Astrocyte (in vitro differentiated cells and primary cell): ENCODE measurements around the gene NTN4. TPM values are rescaled to one million over a fixed set of nuclear protein-coding genes. Genes with fewer than 3 reads are reported as not detected.

Experiments used
- DNase-seq: peaks from one replicate; pipeline ENCODE4 v3.0.0-alpha.2; 2010; ENCODE audit warnings: low read depth
- FAIRE-seq: peaks from 2 replicates; lab custom pipeline; 2011; peaks lifted over from hg19 to GRCh38; lab: Jason Lieb, UNC
- H2AFZ ChIP-seq: 2 replicates; pipeline ENCODE4 v1.6.0; 2012; ENCODE audit warnings: low read depth, low read length, inconsistent platforms
- H3K27ac ChIP-seq: 2 replicates; pipeline ENCODE4 v1.5.1; 2011; ENCODE audit warnings: low read depth, low read length, inconsistent platforms
- H3K27me3 ChIP-seq: 2 replicates; pipeline ENCODE4 v1.6.0; 2011; ENCODE audit warnings: low read length, inconsistent platforms; ENCODE audit not compliant: insufficient read depth
- H3K36me3 ChIP-seq: 2 replicates; pipeline ENCODE4 v1.5.1; 2011; ENCODE audit warnings: low read length, inconsistent platforms; ENCODE audit not compliant: insufficient read depth
- H3K4me1 ChIP-seq: 2 replicates; pipeline ENCODE4 v1.5.1; 2011; ENCODE audit warnings: low read length, inconsistent platforms; ENCODE audit not compliant: insufficient read depth
- H3K4me2 ChIP-seq: 2 replicates; pipeline ENCODE4 v1.6.0; 2012; ENCODE audit warnings: low read length, inconsistent platforms
- H3K4me3 ChIP-seq: 2 replicates; pipeline ENCODE4 v1.5.1; 2011; ENCODE audit warnings: low read depth, mild to moderate bottlenecking, low read length, inconsistent platforms; ENCODE audit not compliant: insufficient read depth
- H3K79me2 ChIP-seq: 2 replicates; pipeline ENCODE4 v1.6.0; 2012; ENCODE audit warnings: mild to moderate bottlenecking, low read length, inconsistent platforms; ENCODE audit not compliant: insufficient read depth
- H3K9ac ChIP-seq: 2 replicates; pipeline ENCODE4 v1.6.0; 2012; ENCODE audit warnings: mild to moderate bottlenecking, low read length, inconsistent platforms
- H3K9me3 ChIP-seq: 2 replicates; pipeline ENCODE4 v1.5.1; 2012; ENCODE audit warnings: low read depth, mild to moderate bottlenecking, low read length, inconsistent platforms; ENCODE audit not compliant: insufficient read depth
- H4K20me1 ChIP-seq: 2 replicates; pipeline ENCODE4 v1.6.0; 2012; ENCODE audit warnings: low read length, inconsistent platforms; ENCODE audit not compliant: insufficient read depth
- H3K27ac Mint-ChIP-seq: one replicate; pipeline ENCODE4 v1.8.0; 2021; ENCODE audit warnings: mild to moderate bottlenecking, mixed read lengths; ENCODE audit not compliant: unreplicated experiment
- H3K27me3 Mint-ChIP-seq: one replicate; pipeline ENCODE4 v1.8.0; 2021; ENCODE audit warnings: low read depth, mixed read lengths; ENCODE audit not compliant: unreplicated experiment
- H3K36me3 Mint-ChIP-seq: one replicate; pipeline ENCODE4 v1.8.0; 2021; ENCODE audit warnings: low read depth, mixed read lengths; ENCODE audit not compliant: unreplicated experiment
- H3K4me1 Mint-ChIP-seq: one replicate; pipeline ENCODE4 v1.8.0; 2021; ENCODE audit warnings: low read depth, mixed read lengths; ENCODE audit not compliant: unreplicated experiment
- H3K4me3 Mint-ChIP-seq: one replicate; pipeline ENCODE4 v1.8.0; 2021; ENCODE audit warnings: mild to moderate bottlenecking, moderate library complexity, mixed read lengths; ENCODE audit not compliant: unreplicated experiment
- H3K9me3 Mint-ChIP-seq: one replicate; pipeline ENCODE4 v1.8.0; 2021; ENCODE audit warnings: mild to moderate bottlenecking, mixed read lengths; ENCODE audit not compliant: unreplicated experiment
- EZH2 ChIP-seq: IDR thresholded peaks from 2 replicates; pipeline ENCODE4 v1.6.1; 2012; ENCODE audit warnings: mild to moderate bottlenecking, low read length, inconsistent platforms; ENCODE audit not compliant: insufficient read depth
- total RNA-seq: library from RNA; stranded (reverse); gene quantifications from 2 replicates; pipeline ENCODE4 v1.2.1, GENCODE V29; 2021
- TF ChIP-seq, protein P1 (sequence below): IDR thresholded peaks from 2 replicates; pipeline ENCODE4 v1.5.1; 2011; ENCODE audit warnings: low read depth, mild to moderate bottlenecking, inconsistent platforms, low read length, moderate library complexity; ENCODE audit not compliant: insufficient read depth

Gene NTN4
- total RNA-seq, 1 donor from 2014 or later: 28.9 TPM

- peaks cover under 1% of the 10 kb centered on the region for H3K9me3 Mint-ChIP-seq
- Histone ChIP-seq H3K4me1 (peaks cover 12% of the 10 kb centered on the region), H2AFZ (no peak overlapping the region), H3K4me2 (no peak overlapping the region), H3K36me3 (no peaks in the 10 kb centered on the region), H3K27ac (no peak overlapping the region), H3K4me3 (no peak overlapping the region), H3K27me3 (no peaks in the 10 kb centered on the region), H3K9me3 (no peaks in the 10 kb centered on the region), H4K20me1 (no peaks in the 10 kb centered on the region), H3K9ac (peak overlapping the region; percentile 23), H3K79me2 (no peaks in the 10 kb centered on the region)
- no peak overlapping the region for H3K4me3 Mint-ChIP-seq
- DNase-seq: peak; percentile 31
- no peak overlapping the region for H3K27ac Mint-ChIP-seq
- no peak for FAIRE-seq
- H3K27me3 Mint-ChIP-seq: no peaks in the 10 kb centered on the region
- peaks cover 12% of the 10 kb centered on the region for H3K4me1 Mint-ChIP-seq
- H3K36me3 Mint-ChIP-seq: peaks cover 2% of the 10 kb centered on the region
- TF ChIP-seq, protein P1, sequence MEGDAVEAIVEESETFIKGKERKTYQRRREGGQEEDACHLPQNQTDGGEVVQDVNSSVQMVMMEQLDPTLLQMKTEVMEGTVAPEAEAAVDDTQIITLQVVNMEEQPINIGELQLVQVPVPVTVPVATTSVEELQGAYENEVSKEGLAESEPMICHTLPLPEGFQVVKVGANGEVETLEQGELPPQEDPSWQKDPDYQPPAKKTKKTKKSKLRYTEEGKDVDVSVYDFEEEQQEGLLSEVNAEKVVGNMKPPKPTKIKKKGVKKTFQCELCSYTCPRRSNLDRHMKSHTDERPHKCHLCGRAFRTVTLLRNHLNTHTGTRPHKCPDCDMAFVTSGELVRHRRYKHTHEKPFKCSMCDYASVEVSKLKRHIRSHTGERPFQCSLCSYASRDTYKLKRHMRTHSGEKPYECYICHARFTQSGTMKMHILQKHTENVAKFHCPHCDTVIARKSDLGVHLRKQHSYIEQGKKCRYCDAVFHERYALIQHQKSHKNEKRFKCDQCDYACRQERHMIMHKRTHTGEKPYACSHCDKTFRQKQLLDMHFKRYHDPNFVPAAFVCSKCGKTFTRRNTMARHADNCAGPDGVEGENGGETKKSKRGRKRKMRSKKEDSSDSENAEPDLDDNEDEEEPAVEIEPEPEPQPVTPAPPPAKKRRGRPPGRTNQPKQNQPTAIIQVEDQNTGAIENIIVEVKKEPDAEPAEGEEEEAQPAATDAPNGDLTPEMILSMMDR: no peak
- TF ChIP-seq EZH2: no peak
Measured at GRCh38 chr12:95648990-95649791, 141.4 kb downstream of the NTN4 start.

- Histone ChIP-seq H3K27me3 (no peaks in the 10 kb centered on the region), H3K27ac (peak overlapping the region; percentile 49), H3K9ac (peak overlapping the region; percentile 47), H3K36me3 (no peaks in the 10 kb centered on the region), H3K4me3 (no peak overlapping the region), H4K20me1 (no peaks in the 10 kb centered on the region), H3K79me2 (no peaks in the 10 kb centered on the region), H2AFZ (peak overlapping the region; percentile 54), H3K4me1 (peaks cover 12% of the 10 kb centered on the region), H3K4me2 (peak overlapping the region; percentile 66), H3K9me3 (no peaks in the 10 kb centered on the region)
- FAIRE-seq (no peak), DNase-seq (peak; percentile 79)
- H3K4me1 Mint-ChIP-seq: peaks cover 7% of the 10 kb centered on the region
- peak overlapping the region; percentile 18 for H3K27ac Mint-ChIP-seq
- H3K4me3 Mint-ChIP-seq: no peak overlapping the region
- H3K9me3 Mint-ChIP-seq: peaks cover under 1% of the 10 kb centered on the region
- H3K36me3 Mint-ChIP-seq: no peaks in the 10 kb centered on the region
- peaks cover 2% of the 10 kb centered on the region for H3K27me3 Mint-ChIP-seq
- TF ChIP-seq EZH2: no peak
- TF ChIP-seq, protein P1: no peak
Measured at GRCh38 chr12:95646781-95647190, 143.8 kb downstream of the NTN4 start.

DNA sequence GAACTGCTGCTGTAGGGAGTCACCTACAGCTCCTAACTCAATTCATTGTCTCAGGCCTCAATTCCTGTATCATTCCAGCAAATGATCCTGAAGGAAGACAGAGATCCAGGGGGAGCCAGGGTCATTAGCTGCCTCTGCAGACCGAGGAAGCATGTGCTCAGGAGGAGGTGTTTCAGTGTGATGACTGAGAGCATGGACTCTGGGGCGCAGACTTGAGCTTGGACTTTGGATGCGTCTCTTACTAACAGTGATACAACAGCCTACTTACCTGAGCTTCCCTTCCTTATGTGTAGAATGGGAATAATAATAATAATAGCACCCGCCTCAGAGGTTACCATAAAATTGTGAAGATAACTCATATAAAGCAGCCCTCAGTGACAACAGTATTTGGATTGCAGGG, 147.3 kb downstream of the NTN4 start:
- H3K4me2 ChIP-seq: no peak overlapping the region
- FAIRE-seq: no peak
- no peak overlapping the region for H3K27ac Mint-ChIP-seq

More for the DNA sequence above, 147.3 kb downstream of the NTN4 start:
- H3K4me3 Mint-ChIP-seq: no peak overlapping the region
- Histone ChIP-seq H4K20me1 (no peaks in the 10 kb centered on the region), H3K79me2 (no peaks in the 10 kb centered on the region), H3K4me1 (peaks cover 12% of the 10 kb centered on the region), H3K4me3 (no peak overlapping the region), H2AFZ (no peak overlapping the region), H3K27ac (no peak overlapping the region), H3K9ac (no peak overlapping the region), H3K9me3 (no peaks in the 10 kb centered on the region), H3K27me3 (no peaks in the 10 kb centered on the region), H3K36me3 (no peaks in the 10 kb centered on the region)
- peaks cover 7% of the 10 kb centered on the region for H3K4me1 Mint-ChIP-seq
- no peak for DNase-seq
- peaks cover 8% of the 10 kb centered on the region for H3K27me3 Mint-ChIP-seq
- H3K9me3 Mint-ChIP-seq: peaks cover 7% of the 10 kb centered on the region
- no peak for TF ChIP-seq EZH2
- TF ChIP-seq, protein P1: no peak
- H3K36me3 Mint-ChIP-seq: no peaks in the 10 kb centered on the region
